Muscle of leg (tissue), 11 donors: ENCODE results near the gene NANP. TPM values are rescaled to one million over a fixed set of nuclear protein-coding genes. Genes with fewer than 3 reads are reported as not detected.
A peak's percentile ranks its signal among the peaks of the same experiment; 100 is the strongest.
"Not testable (repeated sequence)": the region's sequence is repeated elsewhere in the genome, so short reads cannot be mapped to it uniquely, and the experiment has no call there.

ENCODE experiments used
- DNase-seq: peaks from one replicate; pipeline ENCODE4 v3.0.0; 2013
- H3K27ac ChIP-seq: one replicate; pipeline ENCODE4 v1.5.1; 2013; ENCODE audit warnings: mild to moderate bottlenecking, low read length, control low read depth
- H3K27me3 ChIP-seq: one replicate; pipeline ENCODE4 v1.6.1; 2013; ENCODE audit warnings: low read length; ENCODE audit not compliant: control insufficient read depth, insufficient read depth
- H3K36me3 ChIP-seq: one replicate; pipeline ENCODE4 v1.6.1; 2013; ENCODE audit warnings: low read length; ENCODE audit not compliant: control insufficient read depth, insufficient read depth
- H3K4me1 ChIP-seq: one replicate; pipeline ENCODE4 v1.6.1; 2013; ENCODE audit warnings: low read length; ENCODE audit not compliant: control insufficient read depth, insufficient read depth
- H3K4me3 ChIP-seq: one replicate; pipeline ENCODE4 v1.5.1; 2013; ENCODE audit warnings: low read length, control low read depth
- H3K9me3 ChIP-seq: replicated peaks from 2 replicates; pipeline ENCODE4 v1.6.1; 2013; ENCODE audit warnings: low read depth, low read length; ENCODE audit not compliant: control insufficient read depth
- WGBS: methylation state at CpG from one replicate; pipeline ENCODE4 v1.1.5; 2013; ENCODE audit warnings: missing lambda C conversion rate; ENCODE audit not compliant: insufficient coverage; 5-methylcytosine and 5-hydroxymethylcytosine counted together
- polyA plus RNA-seq, 8 donors: library from polyadenylated mRNA; unstranded; fragments of 120-200 nt; gene quantifications; one replicate each; pipeline versions ENCODE4 v1.2.1 to v1.2.3, GENCODE V29; 2013; ENCODE audit warnings: inconsistent platforms in 1 of 8, low replicate concordance in 1 of 8; ENCODE audit not compliant: insufficient read length in 8 of 8, insufficient read depth in 1 of 8
- total RNA-seq: library from RNA; stranded (reverse); fragments of 120-200 nt; gene quantifications from one replicate; pipeline ENCODE4 v1.2.4, GENCODE V29; 2013

NANP gene
- total and polyA plus RNA-seq, 9 donors = 2.7 to 4.4 (median 3.7) TPM

- Histone ChIP-seq H3K4me1 (peaks cover 2% of the 10 kb centered on the region), H3K36me3 (peaks cover 9% of the 10 kb centered on the region), H3K27me3 (no peaks in the 10 kb centered on the region), H3K27ac (no peak overlapping the region), H3K9me3 (no peaks in the 10 kb centered on the region), H3K4me3 (no peak overlapping the region)
- no peak for DNase-seq
- no CpG with 5 or more reads among the region's 3 CpGs for WGBS
These were observed 15.0 kb downstream of the NANP start for GRCh38 chr20:25608774-25609173.

GRCh38 chr20:25606094-25606695 lies 17.6 kb downstream of the NANP start:
- no peaks in the 10 kb centered on the region for H3K27me3 ChIP-seq
- no peak for DNase-seq

GRCh38 chr20:25605148-25605547 lies 18.7 kb downstream of the NANP start:
- Histone ChIP-seq H3K9me3 (no peaks in the 10 kb centered on the region), H3K27me3 (no peaks in the 10 kb centered on the region), H3K27ac (no peak overlapping the region), H3K4me1 (peaks cover 2% of the 10 kb centered on the region), H3K36me3 (no peaks in the 10 kb centered on the region), H3K4me3 (no peak overlapping the region)
- 100% methylated on average over 1 of the region's 7 CpGs for WGBS
- peak; percentile 59 for DNase-seq

More at GRCh38 chr20:25606094-25606695, 17.6 kb downstream of the NANP start:
- peaks cover 2% of the 10 kb centered on the region for H3K4me1 ChIP-seq
- no peaks in the 10 kb centered on the region for H3K36me3 ChIP-seq
- no CpG with 5 or more reads among the region's 1 CpG for WGBS
- no peaks in the 10 kb centered on the region for H3K9me3 ChIP-seq
- no peak overlapping the region for H3K4me3 ChIP-seq
- no peak overlapping the region for H3K27ac ChIP-seq

- Histone ChIP-seq H3K27ac (no peak overlapping the region), H3K27me3 (no peaks in the 10 kb centered on the region), H3K4me3 (no peak overlapping the region), H3K4me1 (peaks cover 2% of the 10 kb centered on the region), H3K9me3 (no peaks in the 10 kb centered on the region), H3K36me3 (no peaks in the 10 kb centered on the region)
- no peak for DNase-seq
- WGBS = 81% methylated on average over 6 of the region's 9 CpGs
These were observed 19.2 kb downstream of the NANP start for GRCh38 chr20:25604611-25605010.

GRCh38 chr20:25602914-25603309 lies 20.9 kb downstream of the NANP start:
- no CpG with 5 or more reads among the region's 9 CpGs for WGBS
- not testable (repeated sequence) for H3K4me3 ChIP-seq, H3K27ac ChIP-seq, H3K4me1 ChIP-seq, DNase-seq, H3K36me3 ChIP-seq, H3K27me3 ChIP-seq, H3K9me3 ChIP-seq

- DNase-seq, H3K27me3 ChIP-seq, H3K9me3 ChIP-seq, H3K27ac ChIP-seq, H3K4me3 ChIP-seq, H3K4me1 ChIP-seq, H3K36me3 ChIP-seq: not testable (repeated sequence)
- WGBS = 94% methylated on average over 23 of the region's 39 CpGs
These were observed 21.5 kb downstream of the NANP start for GRCh38 chr20:25602191-25602913.

- WGBS = 95% methylated on average over 2 of the region's 2 CpGs
- Histone ChIP-seq H3K9me3 (no peaks in the 10 kb centered on the region), H3K27me3 (no peaks in the 10 kb centered on the region)
These were observed 22.2 kb downstream of the NANP start for GRCh38 chr20:25601659-25602058.

GRCh38 chr20:25600632-25601031 lies 23.2 kb downstream of the NANP start:
- H3K4me3 ChIP-seq = no peak overlapping the region
- no peaks in the 10 kb centered on the region for H3K9me3 ChIP-seq
- DNase-seq = no peak
- H3K27me3 ChIP-seq = no peaks in the 10 kb centered on the region
- H3K4me1 ChIP-seq = peaks cover 2% of the 10 kb centered on the region
- H3K27ac ChIP-seq = no peak overlapping the region
- 75% methylated on average over 9 of the region's 10 CpGs for WGBS
- no peaks in the 10 kb centered on the region for H3K36me3 ChIP-seq

More at GRCh38 chr20:25601659-25602058, 22.2 kb downstream of the NANP start:
- no peaks in the 10 kb centered on the region for H3K36me3 ChIP-seq
- DNase-seq = no peak
- no peak overlapping the region for H3K27ac ChIP-seq
- no peak overlapping the region for H3K4me3 ChIP-seq
- peaks cover 2% of the 10 kb centered on the region for H3K4me1 ChIP-seq

GRCh38 chr20:25592135-25592852 lies 31.5 kb downstream of the NANP start:
- Histone ChIP-seq H3K9me3 (no peaks in the 10 kb centered on the region), H3K27me3 (peaks cover 2% of the 10 kb centered on the region), H3K36me3 (no peaks in the 10 kb centered on the region), H3K4me1 (peaks cover 4% of the 10 kb centered on the region), H3K4me3 (no peak overlapping the region), H3K27ac (peak overlapping the region; percentile 0)
- whole genome bisulfite sequencing = 0% methylated on average over 1 of the region's 9 CpGs
- peak; percentile 43 for DNase-seq

GRCh38 chr20:25590778-25591177 lies 33.0 kb downstream of the NANP start:
- not testable (repeated sequence) for H3K36me3 ChIP-seq, H3K27ac ChIP-seq, H3K9me3 ChIP-seq, H3K4me3 ChIP-seq, H3K4me1 ChIP-seq, H3K27me3 ChIP-seq, DNase-seq
- 100% methylated on average over 2 of the region's 4 CpGs for WGBS
